Activated B cell treated with CpG ODN at 0.5 μM for 24 hours (primary cell): Measurements from ENCODE around the gene FABP3. TPM values are rescaled to one million over a fixed set of nuclear protein-coding genes. Genes with fewer than 3 reads are reported as not detected.

ENCODE experiments used
- ATAC-seq: fragments of 200-7000 bp; cut with Tn5 transposase; one replicate; pipeline ENCODE4 v1.10.0; 2021; ENCODE audit warnings: low read depth, mild to moderate bottlenecking, moderate library complexity
- CTCF ChIA-PET: fragments of 350-600 bp; sonication (Branson Sonifier 250); formaldehyde crosslinking; loops from one replicate; lab custom pipeline; 2021; ENCODE audit warnings: antibody characterized with exemption; lab: Charles Lee
- POLR2A ChIA-PET: fragments of 350-600 bp; sonication (Branson Sonifier 250); formaldehyde crosslinking; loops from one replicate; lab custom pipeline; 2021; ENCODE audit warnings: antibody characterized with exemption; lab: Charles Lee
- DNase-seq: peaks from one replicate; pipeline ENCODE4 v3.0.0; 2022
- H3K27ac Mint-ChIP-seq: one replicate; pipeline ENCODE4 v1.8.0; 2020; ENCODE audit warnings: mixed read lengths
- H3K27me3 Mint-ChIP-seq: one replicate; pipeline ENCODE4 v1.8.0; 2021; ENCODE audit warnings: mixed read lengths
- H3K36me3 Mint-ChIP-seq: one replicate; pipeline ENCODE4 v1.8.0; 2021; ENCODE audit warnings: low read depth, mixed read lengths
- H3K4me1 Mint-ChIP-seq: one replicate; pipeline ENCODE4 v1.8.0; 2021; ENCODE audit warnings: mixed read lengths
- H3K4me3 Mint-ChIP-seq: one replicate; pipeline ENCODE4 v1.8.0; 2020; ENCODE audit warnings: mild to moderate bottlenecking, mixed read lengths
- H3K9me3 Mint-ChIP-seq: one replicate; pipeline ENCODE4 v1.8.0; 2020; ENCODE audit warnings: mixed read lengths
- CTCF ChIP-seq: fragments of 200-600 bp; IDR thresholded peaks from one replicate; pipeline ENCODE4 v1.8.0; 2022; ENCODE audit warnings: antibody characterized with exemption, mild to moderate bottlenecking
- intact Hi-C: fragments of 100-400 bp; cut with micrococcal nuclease; formaldehyde crosslinking; loops from one replicate; pipeline ENCODE4 v1.15.1; 2024
- total RNA-seq: library from RNA; stranded (reverse); gene quantifications from 2 replicates; pipeline ENCODE4 v1.2.3, GENCODE V29; 2022

Gene FABP3
- total RNA-seq, 1 donor from 2014 or later, result 0.49 TPM

- peaks cover 10% of the 10 kb centered on the region for H3K4me1 Mint-ChIP-seq
- no peaks in the 10 kb centered on the region for H3K36me3 Mint-ChIP-seq
- DNase-seq, result no peak
- peak; percentile 59 for ATAC-seq
- no peak for TF ChIP-seq CTCF
- no peak within 1 kb of the TSS for H3K27ac Mint-ChIP-seq
- CTCF ChIA-PET, result interaction anchor here (0.9 to 1.4 kb wide), 3 partner anchors 9 to 18 kb away, joined by 3 to 4 read pairs (median 3); no protein-coding TSS in a partner anchor
- intact Hi-C loops, result no loop called here
- POLR2A ChIA-PET, result interaction anchor here (0.6 kb wide), 1 partner anchor 436 kb away, joined by 3 read pairs; no protein-coding TSS in a partner anchor
- no peaks in the 10 kb centered on the region for H3K9me3 Mint-ChIP-seq
- H3K4me3 Mint-ChIP-seq, result peak within 1 kb of the TSS; percentile 86
- peaks cover 56% of the 10 kb centered on the region for H3K27me3 Mint-ChIP-seq
Observed at GRCh38 chr1:31412732-31413404, 40.0 kb upstream of the FABP3 start, which contains the start of gene SERINC2. SERINC2 (plus strand) TSS chr1:31413213; CDS start chr1:31413266, 53 bp downstream.

DNA sequence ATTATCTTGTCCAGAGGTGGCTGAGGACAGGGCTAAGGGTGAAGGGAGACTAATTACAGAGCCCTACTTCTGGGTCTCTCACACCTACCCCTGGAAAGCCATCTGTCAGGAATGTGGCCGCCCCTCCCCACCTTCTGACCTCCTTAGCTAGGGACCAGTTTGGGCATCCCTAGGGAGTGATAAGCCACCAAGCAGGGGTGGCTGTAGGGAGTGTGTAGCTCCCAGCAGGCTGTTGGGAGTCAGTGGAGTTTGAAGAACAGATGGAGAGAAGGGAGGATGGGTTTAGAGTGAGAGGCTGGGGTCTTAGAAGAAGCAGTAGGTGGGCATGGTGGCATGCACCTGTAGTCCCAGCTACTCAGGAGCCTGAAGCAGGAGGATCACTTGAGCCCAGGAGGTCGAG lies 39.3 kb upstream of the FABP3 start:
- no peak overlapping the region for H3K27ac Mint-ChIP-seq
- DNase-seq, result no peak
- intact Hi-C loops, result no loop called here
- POLR2A ChIA-PET, result interaction anchor here (0.6 kb wide), 1 partner anchor 436 kb away, joined by 3 read pairs; no protein-coding TSS in a partner anchor
- no peaks in the 10 kb centered on the region for H3K9me3 Mint-ChIP-seq
- peaks cover 10% of the 10 kb centered on the region for H3K4me1 Mint-ChIP-seq
- peaks cover 56% of the 10 kb centered on the region for H3K27me3 Mint-ChIP-seq
- no peak for ATAC-seq
- CTCF ChIA-PET, result interaction anchor here (0.9 kb wide), 1 partner anchor 18 kb away, joined by 3 read pairs; no protein-coding TSS in a partner anchor
- no peak for TF ChIP-seq CTCF
- H3K36me3 Mint-ChIP-seq, result no peaks in the 10 kb centered on the region
- H3K4me3 Mint-ChIP-seq, result peak overlapping the region; percentile 66

GRCh38 chr1:31410871-31411270 lies 38.0 kb upstream of the FABP3 start:
- no peak for ATAC-seq
- no peaks in the 10 kb centered on the region for H3K36me3 Mint-ChIP-seq

GRCh38 chr1:31409946-31410858 lies 37.3 kb upstream of the FABP3 start:
- POLR2A ChIA-PET, result no interaction called here
- Mint-ChIP-seq H3K4me3 (no peak overlapping the region), H3K9me3 (no peaks in the 10 kb centered on the region), H3K36me3 (no peaks in the 10 kb centered on the region), H3K4me1 (peaks cover 10% of the 10 kb centered on the region), H3K27ac (no peak overlapping the region), H3K27me3 (peaks cover 44% of the 10 kb centered on the region)
- CTCF ChIA-PET, result interaction anchor here (1.7 kb wide), 1 partner anchor 16 kb away, joined by 7 read pairs; no protein-coding TSS in a partner anchor
- ATAC-seq, result no peak
- DNase-seq, result no peak
- intact Hi-C loops, result no loop called here
- no peak for TF ChIP-seq CTCF

More at GRCh38 chr1:31410871-31411270, 38.0 kb upstream of the FABP3 start:
- Mint-ChIP-seq H3K4me1 (peaks cover 10% of the 10 kb centered on the region), H3K27ac (no peak overlapping the region), H3K9me3 (no peaks in the 10 kb centered on the region), H3K27me3 (peaks cover 50% of the 10 kb centered on the region), H3K4me3 (no peak overlapping the region)
- intact Hi-C loops, result no loop called here
- DNase-seq, result no peak
- ChIA-PET CTCF (no interaction called here), POLR2A (no interaction called here)
- no peak for TF ChIP-seq CTCF
